Measurements from ENCODE around the gene TPP2.

DNA sequence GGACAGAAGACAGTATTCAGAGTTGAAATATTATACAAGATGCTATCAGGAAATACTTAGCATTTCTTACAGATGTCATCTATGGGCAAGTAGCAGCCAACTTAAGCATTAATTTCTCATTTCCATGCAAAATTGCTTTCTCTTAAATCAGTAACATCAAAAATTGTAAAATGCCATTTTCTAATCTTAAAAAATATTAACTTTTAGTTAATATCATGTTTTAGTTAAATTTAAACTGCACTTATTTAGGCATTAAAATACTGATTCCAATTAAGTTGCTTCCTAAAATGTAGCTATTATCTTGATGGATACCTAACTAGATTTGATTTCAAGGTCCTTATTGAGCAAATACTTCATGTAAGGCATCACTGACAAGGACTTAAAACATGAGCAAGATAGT, 70.2 kb downstream of the TPP2 start:
- TF ChIP-seq, protein P1, sequence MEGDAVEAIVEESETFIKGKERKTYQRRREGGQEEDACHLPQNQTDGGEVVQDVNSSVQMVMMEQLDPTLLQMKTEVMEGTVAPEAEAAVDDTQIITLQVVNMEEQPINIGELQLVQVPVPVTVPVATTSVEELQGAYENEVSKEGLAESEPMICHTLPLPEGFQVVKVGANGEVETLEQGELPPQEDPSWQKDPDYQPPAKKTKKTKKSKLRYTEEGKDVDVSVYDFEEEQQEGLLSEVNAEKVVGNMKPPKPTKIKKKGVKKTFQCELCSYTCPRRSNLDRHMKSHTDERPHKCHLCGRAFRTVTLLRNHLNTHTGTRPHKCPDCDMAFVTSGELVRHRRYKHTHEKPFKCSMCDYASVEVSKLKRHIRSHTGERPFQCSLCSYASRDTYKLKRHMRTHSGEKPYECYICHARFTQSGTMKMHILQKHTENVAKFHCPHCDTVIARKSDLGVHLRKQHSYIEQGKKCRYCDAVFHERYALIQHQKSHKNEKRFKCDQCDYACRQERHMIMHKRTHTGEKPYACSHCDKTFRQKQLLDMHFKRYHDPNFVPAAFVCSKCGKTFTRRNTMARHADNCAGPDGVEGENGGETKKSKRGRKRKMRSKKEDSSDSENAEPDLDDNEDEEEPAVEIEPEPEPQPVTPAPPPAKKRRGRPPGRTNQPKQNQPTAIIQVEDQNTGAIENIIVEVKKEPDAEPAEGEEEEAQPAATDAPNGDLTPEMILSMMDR (IDR thresholded peaks at IDR 0.05 in 8 of 11, conservative IDR thresholded peaks at IDR 0.05 in 3 of 11) = no peak
- TF ChIP-seq POLR2A (IDR thresholded peaks at IDR 0.05) (no peak), POLR2AphosphoS5 (IDR thresholded peaks at IDR 0.05) (no peak)
